AG10803 (cell line): ENCODE results near the gene PTPRD.

ENCODE experiments used
- DNase-seq: peaks from one replicate; pipeline ENCODE4 v3.0.0; 2010; ENCODE audit warnings: low read depth
- H3K4me3 ChIP-seq: 2 replicates; pipeline ENCODE4 v1.5.1; 2011; ENCODE audit warnings: mild to moderate bottlenecking, low read length, control low read depth
- TF ChIP-seq, protein P1 (sequence below): conservative IDR thresholded peaks from 2 replicates; pipeline ENCODE4 v1.5.1; 2011; ENCODE audit warnings: mild to moderate bottlenecking, low read length, control low read depth, inconsistent platforms

PTPRD gene

DNA sequence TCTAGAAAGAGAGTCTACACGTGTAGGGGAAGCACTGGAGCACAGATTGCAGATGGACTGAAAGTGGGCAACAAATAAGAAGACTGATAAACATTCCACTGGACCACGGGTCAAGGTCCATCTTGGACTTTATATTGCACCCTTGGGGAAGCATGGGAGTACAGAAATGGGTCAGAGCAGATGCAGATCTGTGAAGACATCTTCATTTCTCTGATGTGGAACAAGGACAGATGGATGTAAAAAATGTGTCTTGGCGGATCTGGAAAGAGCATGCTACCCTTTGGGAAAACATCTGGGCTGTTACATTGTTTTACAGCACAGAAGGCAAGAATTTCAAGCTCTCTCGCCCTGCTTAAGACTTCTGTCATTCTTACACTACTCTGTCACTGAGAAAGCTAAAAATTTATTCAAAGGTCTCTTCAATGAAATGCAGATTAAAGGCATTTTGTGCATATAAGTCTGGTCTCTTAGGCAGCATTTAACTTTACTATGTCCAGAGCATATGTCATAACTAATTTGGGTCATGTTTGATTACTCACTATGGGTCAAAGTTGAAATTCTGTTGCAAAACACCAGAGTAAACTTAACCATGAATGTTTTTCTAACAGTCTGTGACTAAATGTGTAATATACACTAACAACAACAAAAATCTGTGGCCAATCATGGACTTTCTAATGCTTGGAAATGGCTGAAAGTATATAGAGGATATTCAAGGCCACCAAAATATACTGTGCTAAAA is 2056.9 kb downstream of the PTPRD start:
- DNase-seq: no peak
- TF ChIP-seq, protein P1, sequence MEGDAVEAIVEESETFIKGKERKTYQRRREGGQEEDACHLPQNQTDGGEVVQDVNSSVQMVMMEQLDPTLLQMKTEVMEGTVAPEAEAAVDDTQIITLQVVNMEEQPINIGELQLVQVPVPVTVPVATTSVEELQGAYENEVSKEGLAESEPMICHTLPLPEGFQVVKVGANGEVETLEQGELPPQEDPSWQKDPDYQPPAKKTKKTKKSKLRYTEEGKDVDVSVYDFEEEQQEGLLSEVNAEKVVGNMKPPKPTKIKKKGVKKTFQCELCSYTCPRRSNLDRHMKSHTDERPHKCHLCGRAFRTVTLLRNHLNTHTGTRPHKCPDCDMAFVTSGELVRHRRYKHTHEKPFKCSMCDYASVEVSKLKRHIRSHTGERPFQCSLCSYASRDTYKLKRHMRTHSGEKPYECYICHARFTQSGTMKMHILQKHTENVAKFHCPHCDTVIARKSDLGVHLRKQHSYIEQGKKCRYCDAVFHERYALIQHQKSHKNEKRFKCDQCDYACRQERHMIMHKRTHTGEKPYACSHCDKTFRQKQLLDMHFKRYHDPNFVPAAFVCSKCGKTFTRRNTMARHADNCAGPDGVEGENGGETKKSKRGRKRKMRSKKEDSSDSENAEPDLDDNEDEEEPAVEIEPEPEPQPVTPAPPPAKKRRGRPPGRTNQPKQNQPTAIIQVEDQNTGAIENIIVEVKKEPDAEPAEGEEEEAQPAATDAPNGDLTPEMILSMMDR: no peak
- no peak overlapping the region for H3K4me3 ChIP-seq

DNA sequence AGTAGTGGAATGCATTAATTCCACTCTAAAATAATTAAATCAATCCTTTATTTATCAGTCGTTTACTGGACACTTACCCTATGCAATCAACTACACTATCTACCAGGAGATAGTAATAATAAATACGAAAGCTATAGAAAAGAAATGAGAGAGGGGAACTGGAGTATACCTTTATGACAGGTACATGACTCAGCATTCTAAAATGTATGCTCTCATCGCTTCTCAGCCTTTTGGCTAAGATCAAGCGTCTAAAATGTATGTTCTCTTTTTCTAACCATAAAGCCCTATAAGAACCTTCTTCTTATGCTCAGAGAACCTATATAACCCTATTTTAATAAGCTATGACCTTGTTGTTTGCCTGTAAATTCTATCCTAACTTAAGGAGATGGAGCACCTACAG is 2059.4 kb downstream of the PTPRD start:
- no peak for DNase-seq

DNA sequence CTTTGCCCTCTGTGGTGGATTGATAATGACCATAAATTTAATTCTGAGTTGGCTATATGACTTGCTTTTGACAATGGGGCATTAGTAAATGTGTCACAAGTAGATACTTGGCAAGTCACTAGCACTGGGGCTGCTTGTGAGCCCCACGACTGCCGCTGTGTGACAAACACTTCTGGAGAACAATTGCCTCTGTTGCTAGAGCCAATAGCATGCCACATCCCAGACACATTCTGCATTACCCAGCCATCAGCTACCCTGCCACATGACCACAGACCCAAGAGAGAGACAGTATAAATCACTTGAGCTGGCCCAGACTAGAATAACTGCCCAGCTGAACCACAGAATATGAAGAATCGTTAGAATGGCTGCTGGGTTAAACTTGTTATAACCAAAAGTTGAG is 2060.1 kb downstream of the PTPRD start:
- TF ChIP-seq, protein P1: no peak
- DNase-seq: no peak

More for the DNA sequence above, 2059.4 kb downstream of the PTPRD start:
- TF ChIP-seq, protein P1: no peak
- no peak overlapping the region for H3K4me3 ChIP-seq

DNA sequence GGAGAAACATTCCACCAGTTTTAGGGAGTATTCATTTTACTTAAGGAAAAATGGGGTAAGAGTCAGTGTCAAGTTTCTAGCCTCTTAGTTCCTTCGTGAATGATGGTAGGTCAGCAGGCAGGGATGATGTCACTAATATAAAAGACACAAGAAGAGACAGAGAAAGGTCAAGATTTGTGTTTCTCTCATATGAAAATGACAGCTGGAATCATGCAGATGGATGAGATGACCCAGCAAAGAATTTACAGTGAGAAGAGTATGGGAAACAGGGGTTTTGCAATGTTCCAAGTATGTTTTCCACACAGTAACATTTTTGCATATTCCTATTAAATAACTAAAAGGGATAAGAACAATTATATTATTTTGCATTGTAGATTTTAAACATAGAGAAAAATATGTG is 2063.6 kb downstream of the PTPRD start:
- no peak overlapping the region for H3K4me3 ChIP-seq
- TF ChIP-seq, protein P1: no peak
- DNase-seq: no peak

More for the DNA sequence above, 2060.1 kb downstream of the PTPRD start:
- H3K4me3 ChIP-seq: no peak overlapping the region

DNA sequence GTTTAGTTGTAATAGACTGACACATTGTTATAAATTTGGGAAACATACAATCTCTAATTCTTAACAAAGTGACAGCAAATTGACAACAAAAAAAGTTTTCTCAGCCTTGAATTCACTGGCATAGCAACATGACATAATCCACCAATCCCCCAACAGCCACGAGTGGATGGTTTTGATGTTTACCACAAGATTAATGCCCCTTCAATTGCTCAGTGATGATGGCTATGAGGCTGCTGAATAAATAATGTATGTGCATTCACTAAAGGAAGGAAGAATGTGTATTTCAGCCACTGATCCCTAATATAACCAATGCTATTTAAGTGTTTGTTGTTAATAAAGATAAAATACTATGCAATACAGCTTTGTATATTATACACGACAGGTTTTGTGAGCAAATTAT is 2069.6 kb downstream of the PTPRD start:
- TF ChIP-seq, protein P1: no peak
- H3K4me3 ChIP-seq: no peak overlapping the region
- no peak for DNase-seq

DNA sequence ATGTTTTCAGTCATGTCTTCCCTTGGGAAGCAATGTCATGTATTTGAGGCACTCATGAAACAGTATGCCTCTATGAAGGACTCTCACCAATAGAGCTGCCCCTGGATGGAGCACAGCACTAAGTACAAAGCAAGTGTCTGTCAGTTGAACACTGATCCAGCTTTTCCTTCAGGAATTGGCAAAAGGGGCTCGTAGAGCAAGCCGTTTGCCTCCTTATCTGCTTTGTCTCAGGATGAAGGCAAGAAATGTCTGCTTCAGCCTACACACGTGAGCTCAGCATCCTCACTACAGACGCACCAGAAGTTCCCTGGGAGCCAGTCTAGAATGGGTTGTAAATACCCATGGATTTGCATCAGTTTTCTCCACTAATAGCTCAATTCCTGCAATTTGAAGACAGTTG is 2070.3 kb downstream of the PTPRD start:
- TF ChIP-seq, protein P1: no peak
- DNase-seq: no peak
- no peak overlapping the region for H3K4me3 ChIP-seq

DNA sequence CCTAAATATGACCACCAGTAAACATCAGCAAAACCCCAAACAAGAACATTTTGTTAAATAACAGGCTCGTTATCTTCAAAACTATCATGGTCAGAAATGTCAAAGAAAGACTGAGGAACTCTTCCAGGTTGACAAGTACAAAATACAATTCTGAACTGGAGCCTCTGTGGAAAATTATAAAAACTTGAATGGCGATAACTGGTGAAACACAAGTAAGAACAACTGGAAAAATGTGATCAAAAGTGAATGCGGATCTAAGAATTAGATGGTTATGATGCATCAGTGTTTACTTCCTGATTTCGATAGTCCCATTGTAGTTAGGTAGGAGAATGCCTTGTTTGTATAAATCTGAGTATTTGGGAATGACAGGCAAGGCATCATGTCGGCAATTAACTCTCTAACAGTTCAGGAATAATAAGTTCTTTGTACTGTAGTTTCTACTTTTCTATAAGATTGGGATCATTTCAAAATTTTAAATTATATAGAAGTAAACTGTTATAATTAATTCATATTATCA is 2073.1 kb downstream of the PTPRD start:
- TF ChIP-seq, protein P1: no peak
- no peak overlapping the region for H3K4me3 ChIP-seq
- DNase-seq: no peak
